Panc1 (cell line): ENCODE measurements around the gene ALDH3A1. TPM values are rescaled to one million over a fixed set of nuclear protein-coding genes. Genes with fewer than 3 reads are reported as not detected.

ENCODE experiments used
- ATAC-seq: fragments of 200-7000 bp; cut with Tn5 transposase; 2 replicates; pipeline ENCODE4 v1.9.1; 2020; ENCODE audit warnings: mild to moderate bottlenecking, moderate library complexity
- BruUV-seq: library from RNA; stranded (reverse); fragments of 400-500 nt; replicated peaks from 2 replicates; lab custom pipeline; 2021; lab: Mats Ljungman, UMichigan
- CTCF ChIA-PET: fragments of 300-600 bp; sonication (Branson Sonifier 250); formaldehyde crosslinking; loops from one replicate; lab custom pipeline; 2022; ENCODE audit warnings: antibody characterized with exemption; lab: Charles Lee
- POLR2A ChIA-PET: fragments of 300-600 bp; sonication (Branson Sonifier 250); formaldehyde crosslinking; loops from one replicate; lab custom pipeline; 2022; ENCODE audit warnings: antibody characterized with exemption; lab: Charles Lee
- DNase-seq: peaks from one replicate; pipeline ENCODE4 v3.0.0-alpha.2; 2010; ENCODE audit warnings: low read depth, low spot score
- H3K27ac ChIP-seq: 2 replicates; pipeline ENCODE4 v1.5.1; 2011; ENCODE audit warnings: mild to moderate bottlenecking, low read length, inconsistent platforms
- H3K27me3 ChIP-seq: fragments of 200-500 bp; sonication (Bioruptor generic); 2 replicates; pipeline ENCODE4 v1.6.0; 2014; ENCODE audit warnings: low read length, inconsistent platforms; ENCODE audit not compliant: control insufficient read depth, insufficient read depth
- H3K36me3 ChIP-seq: fragments of 200-500 bp; sonication (Bioruptor generic); 2 replicates; pipeline ENCODE4 v1.5.1; 2014; ENCODE audit warnings: inconsistent platforms, mild to moderate bottlenecking, low read length, moderate library complexity; ENCODE audit not compliant: control insufficient read depth, insufficient read depth
- H3K4me1 ChIP-seq: 2 replicates; pipeline ENCODE4 v1.5.1; 2011; ENCODE audit warnings: inconsistent platforms, mild to moderate bottlenecking, low read length, moderate library complexity; ENCODE audit not compliant: control insufficient read depth, insufficient read depth
- H3K4me3 ChIP-seq, 2 experiments: 2 replicates each; pipeline ENCODE4 v1.5.1; 2011 to 2012; ENCODE audit warnings: low read depth in 2 of 2, low read length in 2 of 2, mild to moderate bottlenecking in 2 of 2, inconsistent platforms in 1 of 2, moderate library complexity in 1 of 2
- H3K9me3 ChIP-seq: fragments of 200-500 bp; sonication (Bioruptor generic); 2 replicates; pipeline ENCODE4 v1.5.1; 2014; ENCODE audit warnings: low read depth, mild to moderate bottlenecking, inconsistent platforms, low read length, moderate library complexity; ENCODE audit not compliant: control insufficient read depth, insufficient read depth
- POLR2AphosphoS5 ChIP-seq: IDR thresholded peaks from 2 replicates; pipeline ENCODE4 v1.6.1; 2012; ENCODE audit warnings: mild to moderate bottlenecking, low read depth, low read length, moderate library complexity
- SIN3A ChIP-seq: IDR thresholded peaks from 2 replicates; pipeline ENCODE4 v1.6.1; 2012; ENCODE audit warnings: low read depth, mild to moderate bottlenecking, low read length, moderate library complexity, borderline replicate concordance; ENCODE audit not compliant: insufficient read depth
- TCF7L2 ChIP-seq: IDR thresholded peaks from 2 replicates; pipeline ENCODE4 v1.6.1; 2011; ENCODE audit warnings: mild to moderate bottlenecking, low read depth, low read length, inconsistent platforms
- in situ Hi-C: cut with HindIII; loops from 2 replicates; pipeline ENCODE4 v1.10.0; 2016; ENCODE audit warnings: low sequenced_read_pairs, low pct_unique_long_range_greater_than_20kb
- intact Hi-C: fragments of 100-400 bp; cut with micrococcal nuclease; formaldehyde crosslinking; loops from one replicate; pipeline ENCODE4 v1.10.0; 2022; ENCODE audit not compliant: unreplicated experiment
- total RNA-seq: library from RNA; stranded (reverse); gene quantifications from one replicate; pipeline ENCODE4 v1.2.1, GENCODE V29; 2021; ENCODE audit not compliant: unreplicated experiment
- TF ChIP-seq, protein P1 (sequence below): fragments of 450-650 bp; IDR thresholded peaks from 2 replicates; pipeline ENCODE4 v1.5.1; 2017; ENCODE audit warnings: mild to moderate bottlenecking
- TF ChIP-seq, protein P2 (sequence below), 2 experiments: IDR thresholded peaks; 2 replicates each; pipeline ENCODE4 v1.6.1; 2011 to 2012; ENCODE audit warnings: low read depth in 2 of 2, control low read depth in 1 of 2, low read length in 1 of 2, mild to moderate bottlenecking in 1 of 2, moderate library complexity in 1 of 2; ENCODE audit not compliant: insufficient read depth in 1 of 2

The ALDH3A1 gene
- total RNA-seq, 1 experiment from 2014 or later = 0.21 TPM

DNA sequence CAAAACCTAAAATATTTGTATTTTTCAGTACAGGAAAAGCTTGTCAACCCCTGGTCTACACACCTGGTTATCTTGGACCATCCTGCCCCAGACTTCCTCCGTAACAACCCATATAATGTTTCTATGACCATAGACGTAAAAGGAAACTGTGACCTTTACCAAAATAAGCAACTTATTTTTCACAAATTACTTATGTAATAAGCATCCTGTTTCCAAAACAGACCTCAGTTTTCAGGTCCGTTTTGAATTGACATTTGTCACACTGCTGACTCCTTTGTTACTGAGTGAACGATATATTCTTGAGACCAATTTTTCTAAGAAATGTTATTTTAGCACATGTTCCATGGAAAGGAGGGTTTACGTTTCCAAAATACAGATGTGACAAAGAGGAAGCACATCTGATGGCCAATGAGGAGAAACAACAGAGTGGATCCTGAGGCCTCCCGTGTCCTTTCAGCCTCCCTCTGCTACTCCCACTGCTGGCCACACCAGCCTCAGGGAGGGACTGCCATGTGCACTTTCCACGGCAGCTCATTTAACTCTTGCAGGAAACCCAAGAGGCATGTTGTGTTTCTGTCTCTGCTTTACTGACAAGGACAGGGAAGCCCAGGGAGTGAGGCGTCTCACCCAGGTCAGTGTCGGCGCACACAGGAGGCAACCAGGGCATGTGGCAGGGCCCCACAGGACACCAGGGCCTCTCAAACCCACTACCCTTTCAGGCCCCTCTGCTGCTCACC lies 20.1 kb upstream of the ALDH3A1 start:
- intact Hi-C loops (no loop called here), in situ Hi-C loops (no loop called here)
- CTCF ChIA-PET = no interaction called here
- Histone ChIP-seq H3K27ac (no peak overlapping the region), H3K36me3 (no peaks in the 10 kb centered on the region), H3K4me3 (no peak overlapping the region), H3K27me3 (no peaks in the 10 kb centered on the region), H3K9me3 (no peaks in the 10 kb centered on the region), H3K4me1 (peaks cover 10% of the 10 kb centered on the region; the same call in 1 of the 2 replicates)
- TF ChIP-seq SIN3A (no peak), TCF7L2 (no peak), POLR2AphosphoS5 (no peak)
- TF ChIP-seq, protein P1, sequence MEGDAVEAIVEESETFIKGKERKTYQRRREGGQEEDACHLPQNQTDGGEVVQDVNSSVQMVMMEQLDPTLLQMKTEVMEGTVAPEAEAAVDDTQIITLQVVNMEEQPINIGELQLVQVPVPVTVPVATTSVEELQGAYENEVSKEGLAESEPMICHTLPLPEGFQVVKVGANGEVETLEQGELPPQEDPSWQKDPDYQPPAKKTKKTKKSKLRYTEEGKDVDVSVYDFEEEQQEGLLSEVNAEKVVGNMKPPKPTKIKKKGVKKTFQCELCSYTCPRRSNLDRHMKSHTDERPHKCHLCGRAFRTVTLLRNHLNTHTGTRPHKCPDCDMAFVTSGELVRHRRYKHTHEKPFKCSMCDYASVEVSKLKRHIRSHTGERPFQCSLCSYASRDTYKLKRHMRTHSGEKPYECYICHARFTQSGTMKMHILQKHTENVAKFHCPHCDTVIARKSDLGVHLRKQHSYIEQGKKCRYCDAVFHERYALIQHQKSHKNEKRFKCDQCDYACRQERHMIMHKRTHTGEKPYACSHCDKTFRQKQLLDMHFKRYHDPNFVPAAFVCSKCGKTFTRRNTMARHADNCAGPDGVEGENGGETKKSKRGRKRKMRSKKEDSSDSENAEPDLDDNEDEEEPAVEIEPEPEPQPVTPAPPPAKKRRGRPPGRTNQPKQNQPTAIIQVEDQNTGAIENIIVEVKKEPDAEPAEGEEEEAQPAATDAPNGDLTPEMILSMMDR = no peak
- TF ChIP-seq, protein P2, sequence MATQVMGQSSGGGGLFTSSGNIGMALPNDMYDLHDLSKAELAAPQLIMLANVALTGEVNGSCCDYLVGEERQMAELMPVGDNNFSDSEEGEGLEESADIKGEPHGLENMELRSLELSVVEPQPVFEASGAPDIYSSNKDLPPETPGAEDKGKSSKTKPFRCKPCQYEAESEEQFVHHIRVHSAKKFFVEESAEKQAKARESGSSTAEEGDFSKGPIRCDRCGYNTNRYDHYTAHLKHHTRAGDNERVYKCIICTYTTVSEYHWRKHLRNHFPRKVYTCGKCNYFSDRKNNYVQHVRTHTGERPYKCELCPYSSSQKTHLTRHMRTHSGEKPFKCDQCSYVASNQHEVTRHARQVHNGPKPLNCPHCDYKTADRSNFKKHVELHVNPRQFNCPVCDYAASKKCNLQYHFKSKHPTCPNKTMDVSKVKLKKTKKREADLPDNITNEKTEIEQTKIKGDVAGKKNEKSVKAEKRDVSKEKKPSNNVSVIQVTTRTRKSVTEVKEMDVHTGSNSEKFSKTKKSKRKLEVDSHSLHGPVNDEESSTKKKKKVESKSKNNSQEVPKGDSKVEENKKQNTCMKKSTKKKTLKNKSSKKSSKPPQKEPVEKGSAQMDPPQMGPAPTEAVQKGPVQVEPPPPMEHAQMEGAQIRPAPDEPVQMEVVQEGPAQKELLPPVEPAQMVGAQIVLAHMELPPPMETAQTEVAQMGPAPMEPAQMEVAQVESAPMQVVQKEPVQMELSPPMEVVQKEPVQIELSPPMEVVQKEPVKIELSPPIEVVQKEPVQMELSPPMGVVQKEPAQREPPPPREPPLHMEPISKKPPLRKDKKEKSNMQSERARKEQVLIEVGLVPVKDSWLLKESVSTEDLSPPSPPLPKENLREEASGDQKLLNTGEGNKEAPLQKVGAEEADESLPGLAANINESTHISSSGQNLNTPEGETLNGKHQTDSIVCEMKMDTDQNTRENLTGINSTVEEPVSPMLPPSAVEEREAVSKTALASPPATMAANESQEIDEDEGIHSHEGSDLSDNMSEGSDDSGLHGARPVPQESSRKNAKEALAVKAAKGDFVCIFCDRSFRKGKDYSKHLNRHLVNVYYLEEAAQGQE (IDR thresholded peaks at IDR 0.05; ENCODE audit: insufficient read depth in 1 of 2, low read depth in 2 of 2, low read length in 1 of 2) = no peak
- POLR2A ChIA-PET = no interaction called here
- DNase-seq (no peak), ATAC-seq (no peak)
- BruUV-seq = no TSS peak

DNA sequence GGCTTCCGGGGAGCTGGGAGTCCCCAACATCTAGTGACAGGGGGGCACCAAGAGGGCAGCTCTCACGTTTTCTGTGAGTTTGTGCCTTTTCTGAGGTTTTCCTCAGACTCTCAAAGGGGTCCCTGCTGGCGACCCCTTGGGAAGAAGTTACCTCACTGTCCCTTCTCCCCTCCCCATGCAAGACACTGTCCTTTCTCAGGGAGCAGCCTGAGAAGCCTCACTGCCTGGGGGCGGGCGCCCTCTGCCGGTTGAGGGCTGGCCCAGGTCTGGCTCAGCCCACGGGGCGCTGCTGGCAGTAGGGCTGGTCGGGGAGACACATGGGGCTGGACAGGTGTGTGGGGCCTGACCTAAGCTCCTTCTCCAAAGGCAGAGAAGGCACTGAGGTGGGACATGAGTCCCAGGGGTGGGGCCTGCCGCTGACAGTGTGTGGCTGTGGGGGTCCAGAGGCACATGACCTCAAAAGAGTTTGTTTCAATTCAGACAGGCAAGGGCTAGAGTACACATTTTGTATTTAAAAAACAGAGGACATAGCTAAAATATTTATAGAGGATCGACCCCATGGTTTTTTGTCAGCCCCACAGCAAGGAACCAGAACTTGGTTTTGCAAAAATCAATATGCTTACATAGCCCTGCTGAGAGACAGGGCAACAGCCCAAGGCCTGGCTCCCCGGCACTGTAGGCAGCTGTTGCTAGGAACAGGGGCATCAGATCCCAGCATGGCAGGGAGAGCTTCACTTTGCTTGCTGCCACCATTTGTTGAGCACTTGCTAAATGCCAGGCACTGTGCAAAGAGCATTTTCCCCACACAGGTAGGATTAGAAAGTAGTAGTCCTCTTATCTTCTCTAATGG lies 18.5 kb upstream of the ALDH3A1 start:
- ChIA-PET CTCF (interaction anchor here (0.5 to 1.7 kb wide), 8 partner anchors 22 to 252 kb away, joined by 3 to 5 read pairs (median 4); partner anchors contain the start of gene ALDH3A2), POLR2A (no interaction called here)
- no peaks in the 10 kb centered on the region for H3K27me3 ChIP-seq
- BruUV-seq = no TSS peak
- no peak overlapping the region for H3K27ac ChIP-seq
- peak; percentile 98; the same call in 1 of the 2 replicates for ATAC-seq
- H3K4me1 ChIP-seq = peaks cover 10% of the 10 kb centered on the region; the same call in 1 of the 2 replicates
- H3K9me3 ChIP-seq = no peaks in the 10 kb centered on the region
- intact Hi-C loops (loop anchor here (1.0 kb wide), 1 partner anchor 252 kb away; no protein-coding TSS in a partner anchor), in situ Hi-C loops (no loop called here)
- TF ChIP-seq POLR2AphosphoS5 (no peak), TCF7L2 (no peak)
- TF ChIP-seq, protein P1 = peak; percentile 98
- DNase-seq = no peak
- no peak overlapping the region for H3K4me3 ChIP-seq
- H3K36me3 ChIP-seq = no peaks in the 10 kb centered on the region
